Measurements from ENCODE around the gene MEF2B.

- TF ChIP-seq EZH2 (IDR thresholded peaks at IDR 0.05; ENCODE audit: borderline replicate concordance, low read length) (no peak), CTCF (IDR thresholded peaks at IDR 0.05; ENCODE audit: low read length) (no peak)
Observed at GRCh38 chr19:19109601-19110000, 60.5 kb downstream of the MEF2B start.

All from OCI-LY1 (cell line).